ENCODE results near the gene C4A.
"Not testable (repeated sequence)": the region's sequence is repeated elsewhere in the genome, so short reads cannot be mapped to it uniquely, and the experiment has no call there.

Gene C4A

GRCh38 chr6:31977816-31978431 is 3.9 kb upstream of the C4A start:
- DNase-seq (ENCODE audit: low read depth) = no peak
- no peak overlapping the region for H3K4me3 ChIP-seq (ENCODE audit: low read depth, low read length)

- no peak overlapping the region for H3K4me3 ChIP-seq (ENCODE audit: low read depth, low read length)
- no peak for DNase-seq (ENCODE audit: low read depth)
These were observed 3.0 kb upstream of the C4A start for GRCh38 chr6:31978831-31979230.

GRCh38 chr6:31979238-31979898 is 2.5 kb upstream of the C4A start:
- no peak overlapping the region for H3K4me3 ChIP-seq (ENCODE audit: low read depth, low read length)
- no peak for DNase-seq (ENCODE audit: low read depth)

GRCh38 chr6:31980195-31980876 is 1.5 kb upstream of the C4A start:
- DNase-seq (ENCODE audit: low read depth) = not testable (repeated sequence)

GRCh38 chr6:31980998-31981397 is 859 bp upstream of the C4A start:
- DNase-seq (ENCODE audit: low read depth); H3K4me3 ChIP-seq (ENCODE audit: low read depth, low read length): not testable (repeated sequence)

More at GRCh38 chr6:31980195-31980876, 1.5 kb upstream of the C4A start:
- H3K4me3 ChIP-seq (ENCODE audit: low read depth, low read length) = not testable (repeated sequence)

- DNase-seq (ENCODE audit: low read depth); H3K4me3 ChIP-seq (ENCODE audit: low read depth, low read length): not testable (repeated sequence)
These were observed 7.5 kb downstream of the C4A start for GRCh38 chr6:31989363-31989762.

GRCh38 chr6:31994421-31994820 is 12.6 kb downstream of the C4A start:
- not testable (repeated sequence) for DNase-seq (ENCODE audit: low read depth); H3K4me3 ChIP-seq (ENCODE audit: low read depth, low read length)

- not testable (repeated sequence) for DNase-seq (ENCODE audit: low read depth); H3K4me3 ChIP-seq (ENCODE audit: low read depth, low read length)
These were observed 14.5 kb downstream of the C4A start for GRCh38 chr6:31996385-31996784.

- H3K4me3 ChIP-seq (ENCODE audit: low read depth, low read length); DNase-seq (ENCODE audit: low read depth): not testable (repeated sequence)
These were observed 20.9 kb downstream of the C4A start for GRCh38 chr6:32002546-32003268.

- not testable (repeated sequence) for H3K4me3 ChIP-seq (ENCODE audit: low read depth, low read length); DNase-seq (ENCODE audit: low read depth)
These were observed 21.4 kb downstream of the C4A start for GRCh38 chr6:32003301-32003700.

- H3K4me3 ChIP-seq (ENCODE audit: low read depth, low read length); DNase-seq (ENCODE audit: low read depth): not testable (repeated sequence)
These were observed 22.5 kb downstream of the C4A start for GRCh38 chr6:32004393-32004792.

GRCh38 chr6:32004864-32005537 is 23.1 kb downstream of the C4A start:
- not testable (repeated sequence) for DNase-seq (ENCODE audit: low read depth); H3K4me3 ChIP-seq (ENCODE audit: low read depth, low read length)

- H3K4me3 ChIP-seq (ENCODE audit: low read depth, low read length); DNase-seq (ENCODE audit: low read depth): not testable (repeated sequence)
These were observed 23.7 kb downstream of the C4A start for GRCh38 chr6:32005538-32005880.

GRCh38 chr6:32005991-32006529 is 24.2 kb downstream of the C4A start:
- not testable (repeated sequence) for DNase-seq (ENCODE audit: low read depth); H3K4me3 ChIP-seq (ENCODE audit: low read depth, low read length)

- not testable (repeated sequence) for H3K4me3 ChIP-seq (ENCODE audit: low read depth, low read length); DNase-seq (ENCODE audit: low read depth)
These were observed 25.2 kb downstream of the C4A start for GRCh38 chr6:32007086-32007485.

GRCh38 chr6:32008037-32008436 is 26.2 kb downstream of the C4A start:
- DNase-seq (ENCODE audit: low read depth); H3K4me3 ChIP-seq (ENCODE audit: low read depth, low read length): not testable (repeated sequence)

GRCh38 chr6:32008616-32009015 is 26.8 kb downstream of the C4A start:
- DNase-seq (ENCODE audit: low read depth); H3K4me3 ChIP-seq (ENCODE audit: low read depth, low read length): not testable (repeated sequence)

GRCh38 chr6:32009537-32009936 is 27.7 kb downstream of the C4A start:
- not testable (repeated sequence) for DNase-seq (ENCODE audit: low read depth); H3K4me3 ChIP-seq (ENCODE audit: low read depth, low read length)

- not testable (repeated sequence) for DNase-seq (ENCODE audit: low read depth); H3K4me3 ChIP-seq (ENCODE audit: low read depth, low read length)
These were observed 29.1 kb downstream of the C4A start for GRCh38 chr6:32010856-32011530.
